CD14-positive monocyte (primary cell): Measurements from ENCODE around the gene ZSCAN30. TPM values are rescaled to one million over a fixed set of nuclear protein-coding genes. Genes with fewer than 3 reads are reported as not detected.

Experiments
- DNase-seq, 3 donors: peaks; one replicate each; pipeline ENCODE4 v3.0.0-alpha.2; 2011 to 2022
- H2AFZ ChIP-seq: 2 replicates; pipeline ENCODE4 v1.6.0; 2012; ENCODE audit warnings: mild to moderate bottlenecking, low read depth, low read length, inconsistent platforms; ENCODE audit not compliant: insufficient read depth, poor library complexity, severe bottlenecking
- H3K27ac ChIP-seq, 2 donors: 1 replicate in 1 of 2; 2 replicates in 1 of 2; pipeline ENCODE4 v1.5.1; 2012 to 2013; ENCODE audit warnings: low read length in 2 of 2, control low read depth in 1 of 2, inconsistent platforms in 1 of 2, low read depth in 1 of 2, mild to moderate bottlenecking in 1 of 2
- H3K27me3 ChIP-seq, 2 donors: one replicate each; pipeline versions ENCODE4 v1.6.0 to v1.6.1; 2011 to 2013; ENCODE audit warnings: low read length in 2 of 2; ENCODE audit not compliant: control insufficient read depth in 2 of 2, insufficient read depth in 2 of 2
- H3K36me3 ChIP-seq, 2 donors: replicated peaks in 1 of 2; 1 replicate in 1 of 2; 2 replicates in 1 of 2; pipeline versions ENCODE4 v1.5.1 to v1.6.1; 2012 to 2013; ENCODE audit warnings: low read length in 2 of 2, control low read depth in 1 of 2, inconsistent platforms in 1 of 2, mild to moderate bottlenecking in 1 of 2; ENCODE audit not compliant: insufficient read depth in 2 of 2, control insufficient read depth in 1 of 2
- H3K4me1 ChIP-seq, 2 donors: 1 replicate in 1 of 2; 2 replicates in 1 of 2; pipeline versions ENCODE4 v1.5.1 to v1.6.1; 2012 to 2013; ENCODE audit warnings: low read length in 2 of 2, control low read depth in 1 of 2, inconsistent platforms in 1 of 2, mild to moderate bottlenecking in 1 of 2, moderate library complexity in 1 of 2; ENCODE audit not compliant: insufficient read depth in 2 of 2, control insufficient read depth in 1 of 2
- H3K4me2 ChIP-seq: replicated peaks from 2 replicates; pipeline ENCODE3; 2012; ENCODE audit warnings: low read length, moderate library complexity, mild to moderate bottlenecking; ENCODE audit not compliant: poor library complexity, severe bottlenecking; ENCODE audit errors: extremely low read depth
- H3K4me3 ChIP-seq, 3 experiments: fragments of 200-600 bp in 1 of 3; sonication (generic) in 1 of 3; replicated peaks in 1 of 3; 1 replicate in 2 of 3; 2 replicates in 1 of 3; pipeline ENCODE4 v1.5.1; 2011 to 2013; ENCODE audit warnings: low read length in 3 of 3, mild to moderate bottlenecking in 3 of 3, control low read depth in 2 of 3, low read depth in 2 of 3, inconsistent platforms in 1 of 3, moderate library complexity in 1 of 3
- H3K79me2 ChIP-seq: 2 replicates; pipeline ENCODE4 v1.6.0; 2012; ENCODE audit warnings: mild to moderate bottlenecking, control low read depth, inconsistent platforms, low read length, moderate library complexity; ENCODE audit not compliant: insufficient read depth
- H3K9ac ChIP-seq: 2 replicates; pipeline ENCODE4 v1.6.0; 2017; ENCODE audit warnings: low read length, mild to moderate bottlenecking; ENCODE audit not compliant: insufficient read depth, poor library complexity, severe bottlenecking
- H3K9me3 ChIP-seq, 2 donors: replicated peaks in 1 of 2; 1 replicate in 1 of 2; 2 replicates in 1 of 2; pipeline versions ENCODE4 v1.5.1 to v1.6.1; 2012 to 2013; ENCODE audit warnings: low read length in 2 of 2, control low read depth in 1 of 2; ENCODE audit not compliant: control insufficient read depth in 1 of 2, insufficient read depth in 1 of 2
- H4K20me1 ChIP-seq: 2 replicates; pipeline ENCODE4 v1.6.0; 2012; ENCODE audit warnings: mild to moderate bottlenecking, low read length, control low read depth, moderate library complexity; ENCODE audit not compliant: insufficient read depth
- H3K27ac Mint-ChIP-seq, 7 donors: one replicate each; pipeline ENCODE4 v1.8.0; 2020; ENCODE audit warnings: mild to moderate bottlenecking in 7 of 7, mixed read lengths in 7 of 7, moderate library complexity in 6 of 7, inconsistent platforms in 2 of 7
- H3K27me3 Mint-ChIP-seq, 3 donors: one replicate each; pipeline ENCODE4 v1.8.0; 2021 to 2022; ENCODE audit warnings: low read depth in 3 of 3, mild to moderate bottlenecking in 3 of 3, mixed read lengths in 3 of 3, moderate library complexity in 3 of 3, inconsistent platforms in 1 of 3
- H3K36me3 Mint-ChIP-seq, 2 donors: one replicate each; pipeline ENCODE4 v1.8.0; 2020; ENCODE audit warnings: mixed read lengths in 2 of 2, inconsistent platforms in 1 of 2, mild to moderate bottlenecking in 1 of 2
- H3K4me1 Mint-ChIP-seq: one replicate; pipeline ENCODE4 v1.8.0; 2020; ENCODE audit warnings: mild to moderate bottlenecking, mixed read lengths
- H3K4me3 Mint-ChIP-seq, 2 donors: one replicate each; pipeline ENCODE4 v1.8.0; 2020; ENCODE audit warnings: mild to moderate bottlenecking in 2 of 2, mixed read lengths in 2 of 2, moderate library complexity in 1 of 2
- H3K9me3 Mint-ChIP-seq, 7 donors: one replicate each; pipeline ENCODE4 v1.8.0; 2020 to 2022; ENCODE audit warnings: mixed read lengths in 7 of 7, mild to moderate bottlenecking in 6 of 7, moderate library complexity in 6 of 7, inconsistent platforms in 2 of 7
- CTCF ChIP-seq: fragments of 200-600 bp; IDR thresholded peaks from one replicate; pipeline ENCODE4 v1.8.0; 2022; ENCODE audit warnings: antibody characterized with exemption, mild to moderate bottlenecking
- WGBS: methylation state at CpG from one replicate; pipeline ENCODE4 v1.1.5; 2013; ENCODE audit warnings: missing lambda C conversion rate; ENCODE audit not compliant: insufficient coverage; 5-methylcytosine and 5-hydroxymethylcytosine counted together
- intact Hi-C, 2 donors: fragments of 100-400 bp; cut with micrococcal nuclease; formaldehyde crosslinking; loops; one replicate each; pipeline versions ENCODE4 v1.15.0 to v1.15.1; 2023
- polyA plus RNA-seq, 3 donors: library from polyadenylated mRNA; depleted of rRNA in 1 of 3; unstranded in 2 of 3; stranded (reverse) in 1 of 3; fragments of 300-500 nt in 2 of 3; fragments of >200 nt in 1 of 3; fragmentation: Illumina TruSeq in 2 of 3; gene quantifications; 1 replicate in 2 of 3; 2 replicates in 1 of 3; pipeline ENCODE4 v1.2.3, GENCODE V29; 2012 to 2021

The ZSCAN30 gene
- polyA plus RNA-seq, 3 donors: 1.3 to 3.2 (median 1.7) TPM

- Histone ChIP-seq H3K4me2 (no peak overlapping the region), H3K4me1 (no peaks in the 10 kb centered on the region), H3K36me3 (no peaks in the 10 kb centered on the region), H4K20me1 (no peaks in the 10 kb centered on the region), H3K79me2 (no peaks in the 10 kb centered on the region), H3K4me3 (no peak overlapping the region), H3K9me3 (no peaks in the 10 kb centered on the region), H3K27ac (no peak overlapping the region), H2AFZ (no peak overlapping the region), H3K27me3 (no peaks in the 10 kb centered on the region), H3K9ac (no peak overlapping the region)
- intact Hi-C loops: no loop called here
- H3K4me3 Mint-ChIP-seq: no peak overlapping the region
- peaks cover 0 to 1% (median 0%) of the 10 kb centered on the region in 3 donors for H3K27me3 Mint-ChIP-seq
- peaks cover 0 to 5% (median 0%) of the 10 kb centered on the region in 7 donors for H3K9me3 Mint-ChIP-seq
- H3K27ac Mint-ChIP-seq: no peak overlapping the region
- no peak for DNase-seq
- no peak for TF ChIP-seq CTCF
- WGBS: no CpG with 5 or more reads among the region's 3 CpGs
- no peaks in the 10 kb centered on the region for H3K4me1 Mint-ChIP-seq
- no peaks in the 10 kb centered on the region for H3K36me3 Mint-ChIP-seq
These were observed 32.7 kb upstream of the ZSCAN30 start for GRCh38 chr18:35322486-35323458.

- Histone ChIP-seq H3K9me3 (peaks cover 34 to 73% of the 10 kb centered on the region in 2 donors), H3K9ac (no peak overlapping the region), H3K4me3 (no peak overlapping the region), H3K79me2 (no peaks in the 10 kb centered on the region), H3K27ac (no peak overlapping the region), H3K4me1 (no peaks in the 10 kb centered on the region), H3K36me3 (peaks cover 4 to 15% of the 10 kb centered on the region in 2 donors), H3K27me3 (no peaks in the 10 kb centered on the region), H2AFZ (no peak overlapping the region), H3K4me2 (no peak overlapping the region), H4K20me1 (no peaks in the 10 kb centered on the region)
- no peaks in the 10 kb centered on the region for H3K4me1 Mint-ChIP-seq
- no peak overlapping the region for H3K27ac Mint-ChIP-seq
- peaks cover 37 to 76% (median 53%) of the 10 kb centered on the region in 7 donors for H3K9me3 Mint-ChIP-seq
- H3K27me3 Mint-ChIP-seq: peaks cover 0 to 3% (median 0%) of the 10 kb centered on the region in 3 donors
- 100% methylated on average over 1 of the region's 2 CpGs for WGBS
- no peak for DNase-seq
- no peak overlapping the region for H3K4me3 Mint-ChIP-seq
- H3K36me3 Mint-ChIP-seq: peaks cover 12 to 16% of the 10 kb centered on the region in 2 donors
- intact Hi-C loops: no loop called here
- no peak for TF ChIP-seq CTCF
These were observed 21.5 kb upstream of the ZSCAN30 start for GRCh38 chr18:35311496-35311895.
